ENCODE measurements around the gene VCAM1.
A peak's percentile ranks its signal among the peaks of the same experiment; 100 is the strongest.
"Not testable (repeated sequence)": the region's sequence is repeated elsewhere in the genome, so short reads cannot be mapped to it uniquely, and the experiment has no call there.

Gene VCAM1

GRCh38 chr1:100719490-100719889 lies at the start of gene VCAM1:
Gene VCAM1, plus strand, starts transcription at chr1:100719742. Its CDS starts 119 bp downstream, at chr1:100719861.
- FAIRE-seq (peak; percentile 71), DNase-seq (ENCODE audit: insufficient read length, low spot score) (no peak)
- no peak for TF ChIP-seq POLR2A (IDR thresholded peaks at IDR 0.05; ENCODE audit: low read depth, low read length)

GRCh38 chr1:100670083-100670482 lies 49.5 kb upstream of the VCAM1 start:
- no peak for FAIRE-seq
- no peak for DNase-seq (ENCODE audit: insufficient read length, low spot score)
- no peak for TF ChIP-seq POLR2A (IDR thresholded peaks at IDR 0.05; ENCODE audit: low read depth, low read length)

GRCh38 chr1:100671601-100672000 lies 47.9 kb upstream of the VCAM1 start:
- DNase-seq (ENCODE audit: insufficient read length, low spot score) (no peak), FAIRE-seq (no peak)
- TF ChIP-seq POLR2A (IDR thresholded peaks at IDR 0.05; ENCODE audit: low read depth, low read length): no peak

- DNase-seq (ENCODE audit: insufficient read length, low spot score) (no peak), FAIRE-seq (no peak)
- TF ChIP-seq POLR2A (IDR thresholded peaks at IDR 0.05; ENCODE audit: low read depth, low read length): no peak
These were observed 35.8 kb upstream of the VCAM1 start for GRCh38 chr1:100683448-100684349.

GRCh38 chr1:100699744-100700143 lies 19.8 kb upstream of the VCAM1 start:
- TF ChIP-seq POLR2A (IDR thresholded peaks at IDR 0.05; ENCODE audit: low read depth, low read length): no peak
- FAIRE-seq (no peak), DNase-seq (ENCODE audit: insufficient read length, low spot score) (no peak)

- DNase-seq (ENCODE audit: insufficient read length, low spot score): no peak
- no peak for FAIRE-seq
- no peak for TF ChIP-seq POLR2A (IDR thresholded peaks at IDR 0.05; ENCODE audit: low read depth, low read length)
These were observed 19.0 kb upstream of the VCAM1 start for GRCh38 chr1:100700586-100700985.

GRCh38 chr1:100703052-100703451 lies 16.5 kb upstream of the VCAM1 start:
- DNase-seq (ENCODE audit: insufficient read length, low spot score): no peak
- FAIRE-seq: no peak
- TF ChIP-seq POLR2A (IDR thresholded peaks at IDR 0.05; ENCODE audit: low read depth, low read length): no peak

GRCh38 chr1:100703716-100704115 lies 15.8 kb upstream of the VCAM1 start:
- DNase-seq (ENCODE audit: insufficient read length, low spot score) (no peak), FAIRE-seq (no peak)
- TF ChIP-seq POLR2A (IDR thresholded peaks at IDR 0.05; ENCODE audit: low read depth, low read length): no peak

GRCh38 chr1:100704473-100704872 lies 15.1 kb upstream of the VCAM1 start:
- TF ChIP-seq POLR2A (IDR thresholded peaks at IDR 0.05; ENCODE audit: low read depth, low read length): no peak
- no peak for FAIRE-seq
- DNase-seq (ENCODE audit: insufficient read length, low spot score): no peak

GRCh38 chr1:100706296-100706695 lies 13.2 kb upstream of the VCAM1 start:
- FAIRE-seq (no peak), DNase-seq (ENCODE audit: insufficient read length, low spot score) (no peak)
- no peak for TF ChIP-seq POLR2A (IDR thresholded peaks at IDR 0.05; ENCODE audit: low read depth, low read length)

GRCh38 chr1:100706856-100707255 lies 12.7 kb upstream of the VCAM1 start:
- TF ChIP-seq POLR2A (IDR thresholded peaks at IDR 0.05; ENCODE audit: low read depth, low read length): no peak
- no peak for FAIRE-seq
- DNase-seq (ENCODE audit: insufficient read length, low spot score): no peak

- DNase-seq (ENCODE audit: insufficient read length, low spot score) (no peak), FAIRE-seq (no peak)
- TF ChIP-seq POLR2A (IDR thresholded peaks at IDR 0.05; ENCODE audit: low read depth, low read length): no peak
These were observed 11.0 kb upstream of the VCAM1 start for GRCh38 chr1:100708476-100709062.

GRCh38 chr1:100710906-100711682 lies 8.4 kb upstream of the VCAM1 start:
- DNase-seq (ENCODE audit: insufficient read length, low spot score) (no peak), FAIRE-seq (no peak)
- TF ChIP-seq POLR2A (IDR thresholded peaks at IDR 0.05; ENCODE audit: low read depth, low read length): no peak

GRCh38 chr1:100713027-100713426 lies 6.5 kb upstream of the VCAM1 start:
- DNase-seq (ENCODE audit: insufficient read length, low spot score); FAIRE-seq: not testable (repeated sequence)
